B cell (primary cell): ENCODE data around the gene DOCK3. TPM values are rescaled to one million over a fixed set of nuclear protein-coding genes. Genes with fewer than 3 reads are reported as not detected.

Experiments
- ATAC-seq: fragments of 200-7000 bp; cut with Tn5 transposase; one replicate; pipeline ENCODE4 v1.10.0; 2021; ENCODE audit warnings: low read depth, mild to moderate bottlenecking, moderate number of reproducible peaks, moderate library complexity
- CTCF ChIA-PET: fragments of 350-600 bp; sonication (Branson Sonifier 250); formaldehyde crosslinking; loops from one replicate; lab custom pipeline; 2021; ENCODE audit warnings: antibody characterized with exemption, inconsistent platforms; lab: Charles Lee
- POLR2A ChIA-PET: fragments of 350-600 bp; sonication (Branson Sonifier 250); formaldehyde crosslinking; loops from one replicate; lab custom pipeline; 2021; ENCODE audit warnings: antibody characterized with exemption; lab: Charles Lee
- DNase-seq: peaks from one replicate; pipeline ENCODE4 v3.0.0; 2013
- H2AFZ ChIP-seq: 2 replicates; pipeline ENCODE4 v1.6.1; 2012; ENCODE audit warnings: mild to moderate bottlenecking, low read depth, low read length; ENCODE audit not compliant: insufficient read depth, poor library complexity, severe bottlenecking
- H3K27ac ChIP-seq, 2 donors: 1 replicate in 1 of 2; 2 replicates in 1 of 2; pipeline ENCODE4 v1.5.1; 2012 to 2013; ENCODE audit warnings: low read length in 2 of 2, mild to moderate bottlenecking in 2 of 2, moderate library complexity in 1 of 2
- H3K27me3 ChIP-seq, 4 experiments: fragments of 200-600 bp in 1 of 4; sonication (generic) in 1 of 4; replicated peaks in 1 of 4; 1 replicate in 2 of 4; 2 replicates in 2 of 4; pipeline versions ENCODE4 v1.6.1 to v1.7.0; 2013 to 2016; ENCODE audit warnings: low read length in 3 of 4, mild to moderate bottlenecking in 2 of 4, mixed read lengths in 1 of 4, moderate library complexity in 1 of 4; ENCODE audit not compliant: insufficient read depth in 4 of 4, control insufficient read depth in 3 of 4; ENCODE audit errors: control extremely low read depth in 1 of 4
- H3K36me3 ChIP-seq, 2 experiments: replicated peaks in 1 of 2; 1 replicate in 1 of 2; 2 replicates in 1 of 2; pipeline versions ENCODE4 v1.6.1 to v1.7.1; 2013; ENCODE audit warnings: low read length in 1 of 2; ENCODE audit not compliant: insufficient read depth in 2 of 2, control insufficient read depth in 1 of 2; ENCODE audit errors: control extremely low read depth in 1 of 2, extremely low read depth in 1 of 2
- H3K4me1 ChIP-seq, 2 donors: fragments of 200-600 bp in 1 of 2; sonication (generic) in 1 of 2; 1 replicate in 1 of 2; 2 replicates in 1 of 2; pipeline versions ENCODE4 v1.5.1 to v1.6.1; 2013 to 2017; ENCODE audit warnings: low read length in 2 of 2; ENCODE audit not compliant: control insufficient read depth in 2 of 2, insufficient read depth in 2 of 2
- H3K4me2 ChIP-seq: replicated peaks from 2 replicates; pipeline ENCODE3; 2012; ENCODE audit warnings: mild to moderate bottlenecking, low read depth, low read length; ENCODE audit not compliant: poor library complexity, severe bottlenecking
- H3K4me3 ChIP-seq, 5 experiments: fragments of 200-600 bp in 1 of 5; sonication (generic) in 1 of 5; 1 replicate in 3 of 5; 2 replicates in 2 of 5; pipeline versions ENCODE4 v1.5.1 to v1.7.0; 2011 to 2016; ENCODE audit warnings: low read length in 4 of 5, mild to moderate bottlenecking in 4 of 5, low read depth in 2 of 5, control low read depth in 1 of 5, moderate library complexity in 1 of 5; ENCODE audit not compliant: insufficient read depth in 1 of 5; ENCODE audit errors: control extremely low read depth in 1 of 5, extremely low read depth in 1 of 5
- H3K79me2 ChIP-seq: fragments of 200-600 bp; sonication (generic); one replicate; pipeline ENCODE4 v1.6.0; 2016; ENCODE audit warnings: low read length; ENCODE audit not compliant: control insufficient read depth, insufficient read depth
- H3K9ac ChIP-seq: fragments of 200-600 bp; sonication (generic); 2 replicates; pipeline ENCODE4 v1.6.1; 2017; ENCODE audit warnings: mild to moderate bottlenecking, low read length, moderate library complexity
- H3K9me3 ChIP-seq, 3 donors: one replicate each; pipeline versions ENCODE4 v1.6.1 to v1.7.1; 2013; ENCODE audit warnings: low read length in 2 of 3; ENCODE audit not compliant: control insufficient read depth in 2 of 3, insufficient read depth in 1 of 3; ENCODE audit errors: control extremely low read depth in 1 of 3
- H4K20me1 ChIP-seq: 2 replicates; pipeline ENCODE4 v1.6.0; 2012; ENCODE audit warnings: mild to moderate bottlenecking, low read length; ENCODE audit not compliant: insufficient read depth, control insufficient read depth, poor library complexity, severe bottlenecking
- H3K27ac Mint-ChIP-seq: one replicate; pipeline ENCODE4 v1.8.0; 2021; ENCODE audit warnings: mixed read lengths
- H3K27me3 Mint-ChIP-seq: one replicate; pipeline ENCODE4 v1.8.0; 2021; ENCODE audit warnings: mixed read lengths
- H3K4me1 Mint-ChIP-seq: one replicate; pipeline ENCODE4 v1.8.0; 2021; ENCODE audit warnings: mixed read lengths
- H3K4me3 Mint-ChIP-seq: one replicate; pipeline ENCODE4 v1.8.0; 2021; ENCODE audit warnings: mixed read lengths
- H3K9me3 Mint-ChIP-seq: one replicate; pipeline ENCODE4 v1.8.0; 2022; ENCODE audit warnings: mixed read lengths; ENCODE audit not compliant: insufficient read depth
- EZH2 ChIP-seq: IDR thresholded peaks from 2 replicates; pipeline ENCODE4 v1.6.1; 2012; ENCODE audit warnings: borderline replicate concordance, low read depth, mild to moderate bottlenecking, moderate library complexity, low read length; ENCODE audit not compliant: insufficient read depth, poor library complexity, severe bottlenecking
- WGBS: methylation state at CpG from one replicate; pipeline ENCODE4 v1.1.5; 2013; ENCODE audit warnings: missing lambda C conversion rate; ENCODE audit not compliant: insufficient coverage; 5-methylcytosine and 5-hydroxymethylcytosine counted together
- intact Hi-C: fragments of 100-400 bp; cut with micrococcal nuclease; formaldehyde crosslinking; loops from one replicate; pipeline ENCODE4 v1.10.0; 2022
- polyA plus RNA-seq: library from polyadenylated mRNA; depleted of rRNA; stranded (reverse); fragments of >200 nt; gene quantifications from 2 replicates; pipeline ENCODE4 v1.2.3, GENCODE V29; 2012
- total RNA-seq, 2 donors: library from RNA; stranded (reverse); fragments of 120-200 nt in 1 of 2; gene quantifications; 1 replicate in 1 of 2; 2 replicates in 1 of 2; pipeline versions ENCODE4 v1.2.3 to v1.2.4, GENCODE V29; 2013 to 2022
- TF ChIP-seq, protein P1 (sequence below): fragments of 200-600 bp; IDR thresholded peaks from one replicate; pipeline ENCODE4 v1.8.0; 2022; ENCODE audit warnings: antibody characterized with exemption, mild to moderate bottlenecking

The DOCK3 gene
- total and polyA plus RNA-seq, 2 donors (not counting 1 experiment from before 2014, with no cell fraction given) = 0.06 to 0.30 TPM

GRCh38 chr3:50676031-50676705 lies 1.4 kb downstream of the DOCK3 start:
- Histone ChIP-seq H3K9me3 (no peaks in the 10 kb centered on the region), H3K79me2 (no peaks in the 10 kb centered on the region), H3K27me3 (peaks cover 0 to 46% (median 29%) of the 10 kb centered on the region in 4 experiments), H3K27ac (no peak overlapping the region), H3K4me1 (peaks cover 3 to 12% of the 10 kb centered on the region in 2 donors), H4K20me1 (no peaks in the 10 kb centered on the region), H2AFZ (no peak overlapping the region), H3K9ac (no peak overlapping the region), H3K36me3 (no peaks in the 10 kb centered on the region), H3K4me2 (no peak overlapping the region), H3K4me3 (no peak overlapping the region)
- no peak for ATAC-seq
- Mint-ChIP-seq H3K9me3 (no peaks in the 10 kb centered on the region), H3K4me1 (peaks cover 9% of the 10 kb centered on the region), H3K4me3 (peak overlapping the region; percentile 34), H3K27ac (no peak overlapping the region), H3K27me3 (peaks cover 57% of the 10 kb centered on the region)
- no peak for DNase-seq
- intact Hi-C loops = no loop called here
- WGBS = 100% methylated on average over 2 of the region's 7 CpGs
- TF ChIP-seq EZH2 = no peak
- TF ChIP-seq, protein P1, sequence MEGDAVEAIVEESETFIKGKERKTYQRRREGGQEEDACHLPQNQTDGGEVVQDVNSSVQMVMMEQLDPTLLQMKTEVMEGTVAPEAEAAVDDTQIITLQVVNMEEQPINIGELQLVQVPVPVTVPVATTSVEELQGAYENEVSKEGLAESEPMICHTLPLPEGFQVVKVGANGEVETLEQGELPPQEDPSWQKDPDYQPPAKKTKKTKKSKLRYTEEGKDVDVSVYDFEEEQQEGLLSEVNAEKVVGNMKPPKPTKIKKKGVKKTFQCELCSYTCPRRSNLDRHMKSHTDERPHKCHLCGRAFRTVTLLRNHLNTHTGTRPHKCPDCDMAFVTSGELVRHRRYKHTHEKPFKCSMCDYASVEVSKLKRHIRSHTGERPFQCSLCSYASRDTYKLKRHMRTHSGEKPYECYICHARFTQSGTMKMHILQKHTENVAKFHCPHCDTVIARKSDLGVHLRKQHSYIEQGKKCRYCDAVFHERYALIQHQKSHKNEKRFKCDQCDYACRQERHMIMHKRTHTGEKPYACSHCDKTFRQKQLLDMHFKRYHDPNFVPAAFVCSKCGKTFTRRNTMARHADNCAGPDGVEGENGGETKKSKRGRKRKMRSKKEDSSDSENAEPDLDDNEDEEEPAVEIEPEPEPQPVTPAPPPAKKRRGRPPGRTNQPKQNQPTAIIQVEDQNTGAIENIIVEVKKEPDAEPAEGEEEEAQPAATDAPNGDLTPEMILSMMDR = no peak
- POLR2A ChIA-PET = no interaction called here
- CTCF ChIA-PET = interaction anchor here (1.0 kb wide), 1 partner anchor 696 kb away, joined by 4 read pairs; no protein-coding TSS in a partner anchor

- H3K4me1 ChIP-seq = no peaks in the 10 kb centered on the region
- no peak overlapping the region for H3K4me3 Mint-ChIP-seq
- WGBS = 94% methylated on average over 6 of the region's 7 CpGs
- CTCF ChIA-PET = no interaction called here
- TF ChIP-seq, protein P1 = no peak
- TF ChIP-seq EZH2 = no peak
- H3K4me3 ChIP-seq = no peak overlapping the region
- H4K20me1 ChIP-seq = no peaks in the 10 kb centered on the region
- no peaks in the 10 kb centered on the region for H3K79me2 ChIP-seq
- H3K27me3 ChIP-seq = no peaks in the 10 kb centered on the region
- ATAC-seq (no peak), DNase-seq (no peak)
- intact Hi-C loops = no loop called here
- H3K4me2 ChIP-seq = no peak overlapping the region
- no peak overlapping the region for H3K9ac ChIP-seq
- no peaks in the 10 kb centered on the region for H3K9me3 Mint-ChIP-seq
- H3K27ac Mint-ChIP-seq = no peak overlapping the region
- H2AFZ ChIP-seq = no peak overlapping the region
- no peaks in the 10 kb centered on the region for H3K9me3 ChIP-seq
- H3K4me1 Mint-ChIP-seq = no peaks in the 10 kb centered on the region
- POLR2A ChIA-PET = no interaction called here
- H3K27ac ChIP-seq = no peak overlapping the region
- peaks cover 42% of the 10 kb centered on the region for H3K27me3 Mint-ChIP-seq
- no peaks in the 10 kb centered on the region for H3K36me3 ChIP-seq
Measured at GRCh38 chr3:50687127-50687751, 12.5 kb downstream of the DOCK3 start.
